WTC11 (cell line): ENCODE results near the gene MEA1. TPM values are rescaled to one million over a fixed set of nuclear protein-coding genes. Genes with fewer than 3 reads are reported as not detected.

ENCODE experiments used
- ATAC-seq: fragments of 200-7000 bp; cut with Tn5 transposase; 2 replicates; pipeline ENCODE4 v1.10.0; 2021; ENCODE audit warnings: mild to moderate bottlenecking, moderate library complexity
- CTCF ChIA-PET: fragments of 300-600 bp; sonication (Branson Sonifier 250); formaldehyde crosslinking; loops from one replicate; lab custom pipeline; 2021; ENCODE audit warnings: antibody characterized with exemption; lab: Charles Lee
- POLR2A ChIA-PET: fragments of 350-600 bp; sonication (Branson Sonifier 250); formaldehyde crosslinking; loops from one replicate; lab custom pipeline; 2021; ENCODE audit warnings: antibody characterized with exemption; lab: Charles Lee
- DNase-seq: peaks from one replicate; pipeline ENCODE4 v3.0.0; 2021; ENCODE audit warnings: low spot score
- H3K27ac Mint-ChIP-seq: 2 replicates; pipeline ENCODE4 v1.8.0; 2021; ENCODE audit warnings: mixed read lengths
- H3K27me3 Mint-ChIP-seq: 2 replicates; pipeline ENCODE4 v1.8.0; 2021; ENCODE audit warnings: low read depth, mild to moderate bottlenecking, moderate library complexity, mixed read lengths
- H3K36me3 Mint-ChIP-seq: 2 replicates; pipeline ENCODE4 v1.8.0; 2021; ENCODE audit warnings: mixed read lengths
- H3K4me1 Mint-ChIP-seq: 2 replicates; pipeline ENCODE4 v1.8.0; 2022; ENCODE audit warnings: mixed read lengths
- H3K4me3 Mint-ChIP-seq: 2 replicates; pipeline ENCODE4 v1.8.0; 2021; ENCODE audit warnings: mild to moderate bottlenecking, moderate library complexity, mixed read lengths
- H3K9me3 Mint-ChIP-seq: 2 replicates; pipeline ENCODE4 v1.8.0; 2021; ENCODE audit warnings: mixed read lengths
- CREB1 ChIP-seq: sonication (generic); formaldehyde crosslinking; IDR thresholded peaks from 2 replicates; pipeline ENCODE4 v1.8.0; 2023; ENCODE audit warnings: mild to moderate bottlenecking, missing genetic modification reagents
- FOXJ3 ChIP-seq: sonication (generic); formaldehyde crosslinking; IDR thresholded peaks from 2 replicates; pipeline ENCODE4 v1.9.0; 2021; ENCODE audit warnings: missing genetic modification reagents, mild to moderate bottlenecking, borderline replicate concordance
- FOXP1 ChIP-seq: sonication (generic); formaldehyde crosslinking; IDR thresholded peaks from 2 replicates; pipeline ENCODE4 v1.8.0; 2022; ENCODE audit warnings: missing genetic modification reagents, mild to moderate bottlenecking, moderate library complexity, borderline replicate concordance
- GRHL2 ChIP-seq: fragments of 250-450 bp; sonication (Bioruptor Pico); IDR thresholded peaks from 2 replicates; pipeline ENCODE4 v1.8.0; 2022; ENCODE audit warnings: mild to moderate bottlenecking, moderate library complexity; ENCODE audit not compliant: insufficient replicate concordance, severe bottlenecking
- HMGA2 ChIP-seq: fragments of 250-450 bp; sonication (Bioruptor Pico); IDR thresholded peaks from 2 replicates; pipeline ENCODE4 v1.4.0; 2021; ENCODE audit warnings: mild to moderate bottlenecking, moderate library complexity
- JAZF1 ChIP-seq: fragments of 250-450 bp; sonication (Bioruptor Pico); IDR thresholded peaks from 2 replicates; pipeline ENCODE4 v1.9.0; 2021; ENCODE audit warnings: moderate library complexity, mild to moderate bottlenecking, inconsistent platforms
- MYBL2 ChIP-seq: sonication (generic); formaldehyde crosslinking; IDR thresholded peaks from 2 replicates; pipeline ENCODE4 v1.8.1; 2023; ENCODE audit warnings: mild to moderate bottlenecking, moderate library complexity, missing genetic modification reagents
- RORB ChIP-seq: fragments of 250-450 bp; sonication (Bioruptor Pico); IDR thresholded peaks from 2 replicates; pipeline ENCODE4 v1.9.0; 2021; ENCODE audit warnings: mild to moderate bottlenecking
- SMAD3 ChIP-seq: sonication (generic); formaldehyde crosslinking; IDR thresholded peaks from 2 replicates; pipeline ENCODE4 v1.8.0; 2022; ENCODE audit warnings: missing genetic modification reagents, mild to moderate bottlenecking, borderline replicate concordance
- TEAD4 ChIP-seq: sonication (generic); formaldehyde crosslinking; IDR thresholded peaks from 2 replicates; pipeline ENCODE4 v1.8.0; 2022; ENCODE audit warnings: mild to moderate bottlenecking, missing genetic modification reagents
- ZNF121 ChIP-seq: sonication (generic); formaldehyde crosslinking; IDR thresholded peaks from 2 replicates; pipeline ENCODE4 v1.8.0; 2023; ENCODE audit warnings: missing genetic modification reagents
- ZNF263 ChIP-seq: sonication (generic); formaldehyde crosslinking; IDR thresholded peaks from 2 replicates; pipeline ENCODE4 v1.8.1; 2022; ENCODE audit warnings: low read depth, mild to moderate bottlenecking, moderate library complexity, missing genetic modification reagents
- total RNA-seq: library from RNA; stranded (reverse); gene quantifications from 3 replicates; pipeline ENCODE4 v1.2.3, GENCODE V29; 2021
- TF ChIP-seq, protein P1 (sequence below): sonication (generic); formaldehyde crosslinking; IDR thresholded peaks from 2 replicates; pipeline ENCODE4 v1.8.1; 2022; ENCODE audit warnings: mild to moderate bottlenecking, moderate library complexity, missing genetic modification reagents
- TF ChIP-seq, protein P2 (sequence below): sonication (generic); formaldehyde crosslinking; IDR thresholded peaks from 2 replicates; pipeline ENCODE4 v1.8.0; 2022; ENCODE audit warnings: missing genetic modification reagents
- TF ChIP-seq, protein P3 (sequence below): sonication (generic); formaldehyde crosslinking; IDR thresholded peaks from 2 replicates; pipeline ENCODE4 v1.8.1; 2022; ENCODE audit warnings: mild to moderate bottlenecking, missing genetic modification reagents, moderate library complexity, borderline replicate concordance
- TF ChIP-seq, protein P4 (sequence below): sonication (generic); formaldehyde crosslinking; conservative IDR thresholded peaks from 2 replicates; pipeline ENCODE4 v1.8.1; 2022; ENCODE audit warnings: mild to moderate bottlenecking, missing genetic modification reagents
- TF ChIP-seq, protein P5 (sequence below): fragments of 250-450 bp; sonication (Bioruptor Pico); IDR thresholded peaks from 2 replicates; pipeline ENCODE4 v1.9.0; 2021; ENCODE audit warnings: mild to moderate bottlenecking, borderline replicate concordance
- TF ChIP-seq, protein P6 (sequence below): sonication (generic); formaldehyde crosslinking; conservative IDR thresholded peaks from 2 replicates; pipeline ENCODE4 v1.8.1; 2023; ENCODE audit warnings: mild to moderate bottlenecking, low read depth, missing genetic modification reagents, moderate library complexity

The MEA1 gene
- total RNA-seq, 1 experiment from 2014 or later: 85.0 TPM

DNA sequence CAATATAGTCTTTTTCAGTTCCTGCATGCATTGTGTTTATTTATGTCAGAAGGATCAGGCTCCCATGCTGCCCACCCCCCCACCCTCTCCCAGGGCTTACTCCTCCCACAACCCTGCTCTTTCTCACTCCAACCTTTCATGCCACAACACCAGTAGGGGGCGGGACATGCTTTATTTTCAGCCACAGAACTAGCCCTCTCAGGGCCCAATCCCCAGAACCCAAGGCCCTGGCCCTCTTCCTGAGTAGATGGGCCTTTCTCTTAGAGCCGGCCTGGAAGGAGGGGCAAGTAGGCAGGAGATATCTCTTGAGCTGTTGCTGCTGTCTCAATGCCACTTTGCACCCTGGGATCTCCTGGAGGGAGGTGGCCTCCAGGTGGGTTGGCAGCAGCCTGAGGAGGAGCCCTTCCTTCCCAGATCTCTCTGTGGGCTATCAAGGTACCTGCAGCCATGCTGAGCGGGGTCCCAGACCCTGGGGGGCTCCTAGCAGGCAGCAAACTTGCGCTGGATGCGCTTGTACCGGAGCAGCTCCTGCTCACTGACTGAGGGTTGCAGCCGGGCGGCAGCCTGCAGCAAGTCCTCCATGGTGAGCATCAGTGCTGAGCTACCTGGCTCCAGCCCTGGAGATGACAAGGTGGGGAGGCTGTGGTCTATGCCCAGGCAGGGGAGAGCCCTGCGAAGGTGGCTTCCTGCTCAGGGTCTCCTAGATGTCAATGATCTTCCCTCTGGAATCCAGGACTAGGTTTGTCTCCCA, 49.7 kb downstream of the MEA1 start:
- Mint-ChIP-seq H3K36me3 (no peaks in the 10 kb centered on the region), H3K9me3 (no peaks in the 10 kb centered on the region), H3K27ac (no peak overlapping the region), H3K27me3 (peaks cover 29% of the 10 kb centered on the region), H3K4me1 (peaks cover 11% of the 10 kb centered on the region; the same call in 1 of the 2 replicates), H3K4me3 (no peak overlapping the region)
- POLR2A ChIA-PET: interaction anchor here (0.8 kb wide), 1 partner anchor 20 kb away, joined by 3 read pairs; the partner anchor contains the start of gene PPP2R5D
- TF ChIP-seq, protein P1, sequence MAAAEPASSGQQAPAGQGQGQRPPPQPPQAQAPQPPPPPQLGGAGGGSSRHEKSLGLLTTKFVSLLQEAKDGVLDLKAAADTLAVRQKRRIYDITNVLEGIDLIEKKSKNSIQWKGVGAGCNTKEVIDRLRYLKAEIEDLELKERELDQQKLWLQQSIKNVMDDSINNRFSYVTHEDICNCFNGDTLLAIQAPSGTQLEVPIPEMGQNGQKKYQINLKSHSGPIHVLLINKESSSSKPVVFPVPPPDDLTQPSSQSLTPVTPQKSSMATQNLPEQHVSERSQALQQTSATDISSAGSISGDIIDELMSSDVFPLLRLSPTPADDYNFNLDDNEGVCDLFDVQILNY (CRISPR knock-in tag): no peak
- TF ChIP-seq, protein P2, sequence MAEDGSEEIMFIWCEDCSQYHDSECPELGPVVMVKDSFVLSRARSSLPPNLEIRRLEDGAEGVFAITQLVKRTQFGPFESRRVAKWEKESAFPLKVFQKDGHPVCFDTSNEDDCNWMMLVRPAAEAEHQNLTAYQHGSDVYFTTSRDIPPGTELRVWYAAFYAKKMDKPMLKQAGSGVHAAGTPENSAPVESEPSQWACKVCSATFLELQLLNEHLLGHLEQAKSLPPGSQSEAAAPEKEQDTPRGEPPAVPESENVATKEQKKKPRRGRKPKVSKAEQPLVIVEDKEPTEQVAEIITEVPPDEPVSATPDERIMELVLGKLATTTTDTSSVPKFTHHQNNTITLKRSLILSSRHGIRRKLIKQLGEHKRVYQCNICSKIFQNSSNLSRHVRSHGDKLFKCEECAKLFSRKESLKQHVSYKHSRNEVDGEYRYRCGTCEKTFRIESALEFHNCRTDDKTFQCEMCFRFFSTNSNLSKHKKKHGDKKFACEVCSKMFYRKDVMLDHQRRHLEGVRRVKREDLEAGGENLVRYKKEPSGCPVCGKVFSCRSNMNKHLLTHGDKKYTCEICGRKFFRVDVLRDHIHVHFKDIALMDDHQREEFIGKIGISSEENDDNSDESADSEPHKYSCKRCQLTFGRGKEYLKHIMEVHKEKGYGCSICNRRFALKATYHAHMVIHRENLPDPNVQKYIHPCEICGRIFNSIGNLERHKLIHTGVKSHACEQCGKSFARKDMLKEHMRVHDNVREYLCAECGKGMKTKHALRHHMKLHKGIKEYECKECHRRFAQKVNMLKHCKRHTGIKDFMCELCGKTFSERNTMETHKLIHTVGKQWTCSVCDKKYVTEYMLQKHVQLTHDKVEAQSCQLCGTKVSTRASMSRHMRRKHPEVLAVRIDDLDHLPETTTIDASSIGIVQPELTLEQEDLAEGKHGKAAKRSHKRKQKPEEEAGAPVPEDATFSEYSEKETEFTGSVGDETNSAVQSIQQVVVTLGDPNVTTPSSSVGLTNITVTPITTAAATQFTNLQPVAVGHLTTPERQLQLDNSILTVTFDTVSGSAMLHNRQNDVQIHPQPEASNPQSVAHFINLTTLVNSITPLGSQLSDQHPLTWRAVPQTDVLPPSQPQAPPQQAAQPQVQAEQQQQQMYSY (CRISPR knock-in tag): no peak
- TF ChIP-seq CREB1 (no peak), MYBL2 (CRISPR knock-in tag) (no peak), FOXJ3 (CRISPR knock-in tag) (no peak), TEAD4 (CRISPR knock-in tag) (no peak), FOXP1 (CRISPR knock-in tag) (no peak), HMGA2 (CRISPR knock-in tag) (no peak), RORB (CRISPR knock-in tag) (no peak), JAZF1 (CRISPR knock-in tag) (no peak)
- TF ChIP-seq, protein P3, sequence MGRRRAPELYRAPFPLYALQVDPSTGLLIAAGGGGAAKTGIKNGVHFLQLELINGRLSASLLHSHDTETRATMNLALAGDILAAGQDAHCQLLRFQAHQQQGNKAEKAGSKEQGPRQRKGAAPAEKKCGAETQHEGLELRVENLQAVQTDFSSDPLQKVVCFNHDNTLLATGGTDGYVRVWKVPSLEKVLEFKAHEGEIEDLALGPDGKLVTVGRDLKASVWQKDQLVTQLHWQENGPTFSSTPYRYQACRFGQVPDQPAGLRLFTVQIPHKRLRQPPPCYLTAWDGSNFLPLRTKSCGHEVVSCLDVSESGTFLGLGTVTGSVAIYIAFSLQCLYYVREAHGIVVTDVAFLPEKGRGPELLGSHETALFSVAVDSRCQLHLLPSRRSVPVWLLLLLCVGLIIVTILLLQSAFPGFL (CRISPR knock-in tag): no peak
- TF ChIP-seq, protein P4, sequence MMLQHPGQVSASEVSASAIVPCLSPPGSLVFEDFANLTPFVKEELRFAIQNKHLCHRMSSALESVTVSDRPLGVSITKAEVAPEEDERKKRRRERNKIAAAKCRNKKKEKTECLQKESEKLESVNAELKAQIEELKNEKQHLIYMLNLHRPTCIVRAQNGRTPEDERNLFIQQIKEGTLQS (CRISPR knock-in tag): no peak
- ATAC-seq (peak; percentile 78), DNase-seq (peak; percentile 87)
- CTCF ChIA-PET: interaction anchor here (0.6 to 2.6 kb wide), 22 partner anchors 11 to 418 kb away, joined by 3 to 19 read pairs (median 5); partner anchors contain the start of genes CNPY3, CUL7, DNPH1 and KLC4

DNA sequence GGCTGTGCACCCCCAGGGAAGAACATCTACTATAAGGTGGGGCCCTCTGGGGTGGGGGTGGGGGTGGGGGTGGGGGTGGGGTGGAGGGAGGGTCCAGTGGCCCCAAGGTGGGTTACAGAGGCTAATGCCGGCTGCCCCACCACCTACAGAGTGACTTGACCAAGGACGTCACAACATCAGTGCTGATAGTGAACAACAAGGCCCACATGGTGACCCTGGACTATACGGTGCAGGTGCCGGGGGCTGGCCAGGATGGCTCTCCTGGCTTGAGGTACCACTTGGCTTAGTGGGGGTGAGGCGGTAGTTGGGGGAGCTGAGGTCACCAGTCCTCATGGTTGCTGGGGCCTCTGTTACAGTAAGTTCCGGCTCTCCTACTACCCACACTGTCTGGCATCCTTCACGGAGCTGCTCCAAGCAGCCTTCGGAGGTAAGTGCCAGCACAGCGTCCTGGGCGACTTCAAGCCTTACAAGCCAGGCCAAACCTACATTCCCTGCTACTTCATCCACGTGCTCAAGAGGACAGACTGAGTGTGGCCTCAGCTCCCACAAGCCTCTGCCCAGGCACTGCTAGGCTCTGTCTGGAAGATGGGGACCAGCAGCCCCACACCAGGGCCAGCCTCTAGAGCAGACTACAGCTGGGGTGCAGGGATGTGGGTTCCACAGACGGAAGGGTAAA, 50.4 kb downstream of the MEA1 start:
- Mint-ChIP-seq H3K4me3 (no peak overlapping the region), H3K9me3 (no peaks in the 10 kb centered on the region), H3K27me3 (peaks cover 36% of the 10 kb centered on the region), H3K4me1 (peaks cover 11% of the 10 kb centered on the region; the same call in 1 of the 2 replicates), H3K36me3 (no peaks in the 10 kb centered on the region), H3K27ac (no peak overlapping the region)
- no peak for DNase-seq
- ATAC-seq: peak; percentile 1; the same call in 1 of the 2 replicates
- CTCF ChIA-PET: interaction anchor here (0.7 to 2.5 kb wide), 11 partner anchors 12 to 180 kb away, joined by 3 to 17 read pairs (median 5); partner anchors contain the start of genes CNPY3, KLHDC3, MEA1 and PEX6
- POLR2A ChIA-PET: no interaction called here
- no peak for TF ChIP-seq ZNF121 (CRISPR knock-in tag)
- TF ChIP-seq SMAD3 (CRISPR knock-in tag): no peak
- TF ChIP-seq, protein P5, sequence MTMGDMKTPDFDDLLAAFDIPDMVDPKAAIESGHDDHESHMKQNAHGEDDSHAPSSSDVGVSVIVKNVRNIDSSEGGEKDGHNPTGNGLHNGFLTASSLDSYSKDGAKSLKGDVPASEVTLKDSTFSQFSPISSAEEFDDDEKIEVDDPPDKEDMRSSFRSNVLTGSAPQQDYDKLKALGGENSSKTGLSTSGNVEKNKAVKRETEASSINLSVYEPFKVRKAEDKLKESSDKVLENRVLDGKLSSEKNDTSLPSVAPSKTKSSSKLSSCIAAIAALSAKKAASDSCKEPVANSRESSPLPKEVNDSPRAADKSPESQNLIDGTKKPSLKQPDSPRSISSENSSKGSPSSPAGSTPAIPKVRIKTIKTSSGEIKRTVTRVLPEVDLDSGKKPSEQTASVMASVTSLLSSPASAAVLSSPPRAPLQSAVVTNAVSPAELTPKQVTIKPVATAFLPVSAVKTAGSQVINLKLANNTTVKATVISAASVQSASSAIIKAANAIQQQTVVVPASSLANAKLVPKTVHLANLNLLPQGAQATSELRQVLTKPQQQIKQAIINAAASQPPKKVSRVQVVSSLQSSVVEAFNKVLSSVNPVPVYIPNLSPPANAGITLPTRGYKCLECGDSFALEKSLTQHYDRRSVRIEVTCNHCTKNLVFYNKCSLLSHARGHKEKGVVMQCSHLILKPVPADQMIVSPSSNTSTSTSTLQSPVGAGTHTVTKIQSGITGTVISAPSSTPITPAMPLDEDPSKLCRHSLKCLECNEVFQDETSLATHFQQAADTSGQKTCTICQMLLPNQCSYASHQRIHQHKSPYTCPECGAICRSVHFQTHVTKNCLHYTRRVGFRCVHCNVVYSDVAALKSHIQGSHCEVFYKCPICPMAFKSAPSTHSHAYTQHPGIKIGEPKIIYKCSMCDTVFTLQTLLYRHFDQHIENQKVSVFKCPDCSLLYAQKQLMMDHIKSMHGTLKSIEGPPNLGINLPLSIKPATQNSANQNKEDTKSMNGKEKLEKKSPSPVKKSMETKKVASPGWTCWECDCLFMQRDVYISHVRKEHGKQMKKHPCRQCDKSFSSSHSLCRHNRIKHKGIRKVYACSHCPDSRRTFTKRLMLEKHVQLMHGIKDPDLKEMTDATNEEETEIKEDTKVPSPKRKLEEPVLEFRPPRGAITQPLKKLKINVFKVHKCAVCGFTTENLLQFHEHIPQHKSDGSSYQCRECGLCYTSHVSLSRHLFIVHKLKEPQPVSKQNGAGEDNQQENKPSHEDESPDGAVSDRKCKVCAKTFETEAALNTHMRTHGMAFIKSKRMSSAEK (CRISPR knock-in tag): no peak
- no peak for TF ChIP-seq GRHL2 (CRISPR knock-in tag)
- TF ChIP-seq, protein P6, sequence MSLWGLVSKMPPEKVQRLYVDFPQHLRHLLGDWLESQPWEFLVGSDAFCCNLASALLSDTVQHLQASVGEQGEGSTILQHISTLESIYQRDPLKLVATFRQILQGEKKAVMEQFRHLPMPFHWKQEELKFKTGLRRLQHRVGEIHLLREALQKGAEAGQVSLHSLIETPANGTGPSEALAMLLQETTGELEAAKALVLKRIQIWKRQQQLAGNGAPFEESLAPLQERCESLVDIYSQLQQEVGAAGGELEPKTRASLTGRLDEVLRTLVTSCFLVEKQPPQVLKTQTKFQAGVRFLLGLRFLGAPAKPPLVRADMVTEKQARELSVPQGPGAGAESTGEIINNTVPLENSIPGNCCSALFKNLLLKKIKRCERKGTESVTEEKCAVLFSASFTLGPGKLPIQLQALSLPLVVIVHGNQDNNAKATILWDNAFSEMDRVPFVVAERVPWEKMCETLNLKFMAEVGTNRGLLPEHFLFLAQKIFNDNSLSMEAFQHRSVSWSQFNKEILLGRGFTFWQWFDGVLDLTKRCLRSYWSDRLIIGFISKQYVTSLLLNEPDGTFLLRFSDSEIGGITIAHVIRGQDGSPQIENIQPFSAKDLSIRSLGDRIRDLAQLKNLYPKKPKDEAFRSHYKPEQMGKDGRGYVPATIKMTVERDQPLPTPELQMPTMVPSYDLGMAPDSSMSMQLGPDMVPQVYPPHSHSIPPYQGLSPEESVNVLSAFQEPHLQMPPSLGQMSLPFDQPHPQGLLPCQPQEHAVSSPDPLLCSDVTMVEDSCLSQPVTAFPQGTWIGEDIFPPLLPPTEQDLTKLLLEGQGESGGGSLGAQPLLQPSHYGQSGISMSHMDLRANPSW (CRISPR knock-in tag): no peak
- TF ChIP-seq ZNF263: no peak
